Measurements from ENCODE around the gene PVALEF.

The PVALEF gene

DNA sequence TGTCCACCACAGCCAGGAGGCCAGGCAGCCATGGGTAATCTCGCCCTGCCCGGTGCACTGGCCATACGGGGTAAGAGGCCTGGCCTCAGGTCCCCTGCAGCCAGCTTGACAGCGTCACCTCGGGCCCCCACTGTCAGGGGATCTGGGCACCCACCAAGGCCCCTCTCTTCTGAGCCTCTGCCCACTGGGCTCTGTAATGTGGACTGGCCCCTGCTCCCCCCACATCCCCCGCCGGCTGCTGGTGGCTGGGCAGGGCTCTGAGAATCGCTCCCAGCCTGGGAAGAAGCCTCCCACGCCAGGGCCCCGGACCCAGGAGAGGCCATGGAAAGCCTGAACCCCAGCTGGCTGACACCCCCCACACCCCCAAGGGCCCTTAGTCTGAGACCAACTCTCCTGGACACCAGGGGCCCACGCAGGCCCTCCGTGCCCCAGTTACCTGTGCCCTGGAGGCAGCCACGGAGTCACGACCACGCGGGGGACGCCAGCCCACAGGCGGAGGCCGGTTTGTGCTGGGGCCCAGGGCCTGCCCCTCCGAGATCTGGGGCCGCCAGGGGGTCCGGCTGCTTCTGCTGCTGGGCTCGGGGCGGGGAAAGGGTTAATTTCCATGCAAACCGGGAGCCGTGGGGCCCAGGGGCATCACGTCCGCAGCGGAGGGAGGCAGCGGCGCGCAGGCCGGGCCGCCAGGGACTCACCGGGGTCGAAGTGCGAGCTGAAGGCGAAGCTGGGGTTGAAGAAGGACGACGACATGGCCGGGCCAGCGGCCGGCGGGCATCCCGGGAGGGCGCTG is at the start of gene PVALEF:
Gene PVALEF, plus strand, starts transcription at position 262 of the 787 bp plus-strand sequence. CDS start 15,720 bp downstream, outside the sequence.
- Mint-ChIP-seq H3K27me3 (ENCODE audit: low read depth) (peaks cover 11% of the 10 kb centered on the region), H3K4me3 (no peak within 1 kb of the TSS)
- DNase-seq (ENCODE audit: low spot score), result no peak

DNA sequence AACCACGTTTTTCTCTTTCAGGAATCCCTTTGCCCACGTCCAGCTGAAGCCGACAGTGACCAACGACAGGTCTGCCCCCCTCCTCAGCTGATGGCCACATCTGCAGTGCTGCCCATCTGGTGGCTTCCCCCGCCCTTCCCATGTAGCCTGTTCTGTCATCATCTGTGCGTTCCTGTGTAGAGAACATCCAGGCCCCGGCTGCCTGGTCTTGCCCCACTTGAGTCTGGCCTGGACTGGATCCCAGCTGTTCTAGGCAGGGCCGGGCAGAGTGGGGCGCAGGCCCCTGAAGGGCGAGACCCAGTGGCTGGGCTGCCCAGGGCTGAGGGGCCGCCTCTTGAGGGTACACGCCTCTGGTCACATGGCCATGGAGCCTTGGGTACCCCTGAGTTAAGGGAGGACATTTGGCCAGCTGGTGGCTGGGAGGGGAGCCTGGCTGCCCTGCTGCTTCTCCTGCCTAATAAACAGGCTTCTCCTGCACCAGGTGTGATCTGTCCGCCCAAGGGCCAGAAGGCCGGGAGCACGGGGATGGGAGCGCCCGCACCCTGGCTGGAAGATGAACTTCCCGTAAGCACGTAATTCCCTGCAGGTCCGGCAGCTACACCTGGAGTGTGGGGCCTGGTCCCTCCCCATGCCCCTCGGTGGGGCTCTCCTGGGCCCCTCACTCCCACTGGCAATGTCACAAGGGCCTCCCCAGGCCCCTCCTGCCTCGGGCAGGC is 49.4 kb upstream of the PVALEF start:
- no peak overlapping the region for H3K27ac Mint-ChIP-seq
- no peak for DNase-seq (ENCODE audit: low spot score)
- no peaks in the 10 kb centered on the region for H3K9me3 Mint-ChIP-seq
- H3K4me1 Mint-ChIP-seq (ENCODE audit: low read depth), result peaks cover 2% of the 10 kb centered on the region
- no peaks in the 10 kb centered on the region for H3K36me3 Mint-ChIP-seq (ENCODE audit: low read depth)
- H3K4me3 Mint-ChIP-seq, result no peak overlapping the region
- no peaks in the 10 kb centered on the region for H3K27me3 Mint-ChIP-seq (ENCODE audit: low read depth)

More for the DNA sequence above, at the start of gene PVALEF:
- Mint-ChIP-seq H3K4me1 (ENCODE audit: low read depth) (no peaks in the 10 kb centered on the region), H3K9me3 (no peaks in the 10 kb centered on the region), H3K36me3 (ENCODE audit: low read depth) (no peaks in the 10 kb centered on the region), H3K27ac (no peak within 1 kb of the TSS)

DNA sequence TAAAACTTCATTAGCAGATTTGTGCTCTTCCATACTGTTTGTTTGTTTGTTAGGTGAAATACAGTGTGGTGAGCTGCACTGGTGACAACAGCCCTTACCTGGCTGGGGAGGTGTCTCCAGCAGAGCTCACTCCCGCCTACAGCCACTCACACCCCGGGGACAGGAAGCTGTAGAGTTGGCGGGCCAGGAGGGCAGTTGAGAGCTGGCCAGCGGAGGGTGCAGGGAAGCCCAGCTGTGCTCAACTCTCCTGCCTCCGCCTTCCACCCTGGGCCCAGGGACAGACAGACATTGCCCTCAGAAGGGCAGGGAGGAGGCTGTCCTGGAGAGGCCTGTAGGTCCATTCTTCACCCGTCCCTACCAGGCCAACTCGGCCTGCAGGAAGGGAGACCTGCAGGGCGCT is 48.6 kb upstream of the PVALEF start:
- Mint-ChIP-seq H3K27ac (no peak overlapping the region), H3K9me3 (no peaks in the 10 kb centered on the region), H3K27me3 (ENCODE audit: low read depth) (no peaks in the 10 kb centered on the region)

GRCh38 chr17:81117672-81118198 is 47.6 kb upstream of the PVALEF start:
- H3K27me3 Mint-ChIP-seq (ENCODE audit: low read depth), result no peaks in the 10 kb centered on the region
- no peaks in the 10 kb centered on the region for H3K36me3 Mint-ChIP-seq (ENCODE audit: low read depth)
- H3K9me3 Mint-ChIP-seq, result no peaks in the 10 kb centered on the region
- H3K4me3 Mint-ChIP-seq, result no peak overlapping the region
- no peak for DNase-seq (ENCODE audit: low spot score)
- peaks cover 2% of the 10 kb centered on the region for H3K4me1 Mint-ChIP-seq (ENCODE audit: low read depth)
- H3K27ac Mint-ChIP-seq, result no peak overlapping the region

More for the DNA sequence above, 48.6 kb upstream of the PVALEF start:
- H3K4me1 Mint-ChIP-seq (ENCODE audit: low read depth), result peaks cover 2% of the 10 kb centered on the region
- no peaks in the 10 kb centered on the region for H3K36me3 Mint-ChIP-seq (ENCODE audit: low read depth)
- H3K4me3 Mint-ChIP-seq, result no peak overlapping the region
- DNase-seq (ENCODE audit: low spot score), result no peak

DNA sequence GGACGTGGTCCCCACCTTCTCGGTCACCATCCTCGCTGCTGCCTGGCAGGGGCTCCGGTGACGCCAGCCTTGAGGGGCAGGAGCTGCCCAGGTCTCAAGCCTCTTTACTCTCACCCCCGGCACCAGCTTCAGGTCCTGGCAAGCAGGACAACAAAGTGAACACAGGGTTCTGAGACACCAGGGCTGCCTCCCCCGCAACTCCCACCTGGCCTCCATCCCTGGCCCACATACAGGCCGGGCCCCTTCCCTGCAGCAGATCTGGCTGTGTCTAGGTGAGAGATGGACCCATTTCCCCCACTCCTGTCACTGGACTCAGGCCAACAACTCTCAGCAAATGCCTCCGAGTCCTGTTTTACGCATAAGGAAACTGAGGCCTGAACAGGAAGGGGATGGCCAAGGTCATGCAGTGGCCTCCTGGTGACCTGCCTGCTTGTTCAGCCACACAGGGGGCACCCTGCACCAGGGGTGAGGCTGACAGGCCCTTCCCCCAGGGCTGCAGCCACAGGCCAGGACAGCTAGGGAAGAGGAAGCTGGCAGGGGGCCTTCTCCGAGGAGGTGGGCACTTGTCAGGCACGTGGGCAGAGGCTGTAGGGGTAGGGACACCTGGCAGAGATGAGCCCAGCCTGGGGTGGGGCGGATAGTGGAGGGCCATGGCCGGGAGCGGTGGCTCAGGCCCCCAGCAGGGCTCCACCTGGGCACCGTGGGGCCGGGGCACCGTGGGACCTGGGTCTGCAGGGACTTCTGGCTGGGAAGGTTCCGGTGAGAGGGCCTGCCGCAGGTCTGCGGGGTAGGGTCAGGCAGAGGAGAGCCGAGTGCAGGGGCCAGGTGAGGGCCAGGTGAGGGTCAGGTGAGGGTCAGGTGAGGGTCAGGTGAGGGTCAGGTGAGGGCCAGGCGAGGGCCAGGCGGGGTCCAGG is 46.7 kb upstream of the PVALEF start:
- Mint-ChIP-seq H3K4me3 (peak overlapping the region; percentile 63), H3K36me3 (ENCODE audit: low read depth) (no peaks in the 10 kb centered on the region), H3K4me1 (ENCODE audit: low read depth) (peaks cover 2% of the 10 kb centered on the region), H3K9me3 (no peaks in the 10 kb centered on the region), H3K27me3 (ENCODE audit: low read depth) (no peaks in the 10 kb centered on the region), H3K27ac (peak overlapping the region; percentile 60)
- no peak for DNase-seq (ENCODE audit: low spot score)

- H3K9me3 Mint-ChIP-seq, result no peaks in the 10 kb centered on the region
- H3K27ac Mint-ChIP-seq, result peak overlapping the region; percentile 87
- H3K27me3 Mint-ChIP-seq (ENCODE audit: low read depth), result no peaks in the 10 kb centered on the region
- no peaks in the 10 kb centered on the region for H3K36me3 Mint-ChIP-seq (ENCODE audit: low read depth)
- H3K4me3 Mint-ChIP-seq, result peak overlapping the region; percentile 63
- peaks cover 2% of the 10 kb centered on the region for H3K4me1 Mint-ChIP-seq (ENCODE audit: low read depth)
- DNase-seq (ENCODE audit: low spot score), result peak; percentile 88
These were observed 45.8 kb upstream of the PVALEF start for GRCh38 chr17:81119223-81120148.

DNA sequence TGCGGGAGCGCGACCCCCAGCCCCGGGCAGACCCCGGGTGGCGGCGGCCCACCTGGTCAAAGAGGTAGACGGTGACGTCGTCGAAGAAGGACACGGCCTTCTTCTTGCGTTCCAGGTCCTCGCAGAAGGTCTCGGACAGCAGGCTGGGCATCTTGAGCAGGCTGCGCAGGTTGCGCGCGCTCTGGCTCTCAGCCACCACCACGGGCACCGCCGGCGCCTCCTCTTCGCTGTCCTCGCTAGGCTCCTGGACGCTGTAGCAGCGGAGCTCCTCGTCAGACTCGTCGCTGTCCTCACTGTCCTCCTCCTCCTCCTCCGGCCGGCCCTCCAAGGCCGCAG is 45.2 kb upstream of the PVALEF start:
- Mint-ChIP-seq H3K9me3 (no peaks in the 10 kb centered on the region), H3K4me1 (ENCODE audit: low read depth) (peaks cover 2% of the 10 kb centered on the region), H3K27me3 (ENCODE audit: low read depth) (no peaks in the 10 kb centered on the region), H3K36me3 (ENCODE audit: low read depth) (no peaks in the 10 kb centered on the region), H3K27ac (no peak overlapping the region), H3K4me3 (no peak overlapping the region)
- no peak for DNase-seq (ENCODE audit: low spot score)

GRCh38 chr17:81120695-81121621 is 44.3 kb upstream of the PVALEF start:
- H3K4me1 Mint-ChIP-seq (ENCODE audit: low read depth), result peaks cover 2% of the 10 kb centered on the region
- no peaks in the 10 kb centered on the region for H3K27me3 Mint-ChIP-seq (ENCODE audit: low read depth)
- no peaks in the 10 kb centered on the region for H3K9me3 Mint-ChIP-seq
- H3K4me3 Mint-ChIP-seq, result no peak overlapping the region
- no peaks in the 10 kb centered on the region for H3K36me3 Mint-ChIP-seq (ENCODE audit: low read depth)
- H3K27ac Mint-ChIP-seq, result no peak overlapping the region
- DNase-seq (ENCODE audit: low spot score), result no peak

GRCh38 chr17:81121841-81122733 is 43.2 kb upstream of the PVALEF start:
- Mint-ChIP-seq H3K4me1 (ENCODE audit: low read depth) (peaks cover 2% of the 10 kb centered on the region), H3K27me3 (ENCODE audit: low read depth) (no peaks in the 10 kb centered on the region), H3K27ac (no peak overlapping the region), H3K4me3 (no peak overlapping the region), H3K9me3 (no peaks in the 10 kb centered on the region), H3K36me3 (ENCODE audit: low read depth) (no peaks in the 10 kb centered on the region)
- no peak for DNase-seq (ENCODE audit: low spot score)

DNA sequence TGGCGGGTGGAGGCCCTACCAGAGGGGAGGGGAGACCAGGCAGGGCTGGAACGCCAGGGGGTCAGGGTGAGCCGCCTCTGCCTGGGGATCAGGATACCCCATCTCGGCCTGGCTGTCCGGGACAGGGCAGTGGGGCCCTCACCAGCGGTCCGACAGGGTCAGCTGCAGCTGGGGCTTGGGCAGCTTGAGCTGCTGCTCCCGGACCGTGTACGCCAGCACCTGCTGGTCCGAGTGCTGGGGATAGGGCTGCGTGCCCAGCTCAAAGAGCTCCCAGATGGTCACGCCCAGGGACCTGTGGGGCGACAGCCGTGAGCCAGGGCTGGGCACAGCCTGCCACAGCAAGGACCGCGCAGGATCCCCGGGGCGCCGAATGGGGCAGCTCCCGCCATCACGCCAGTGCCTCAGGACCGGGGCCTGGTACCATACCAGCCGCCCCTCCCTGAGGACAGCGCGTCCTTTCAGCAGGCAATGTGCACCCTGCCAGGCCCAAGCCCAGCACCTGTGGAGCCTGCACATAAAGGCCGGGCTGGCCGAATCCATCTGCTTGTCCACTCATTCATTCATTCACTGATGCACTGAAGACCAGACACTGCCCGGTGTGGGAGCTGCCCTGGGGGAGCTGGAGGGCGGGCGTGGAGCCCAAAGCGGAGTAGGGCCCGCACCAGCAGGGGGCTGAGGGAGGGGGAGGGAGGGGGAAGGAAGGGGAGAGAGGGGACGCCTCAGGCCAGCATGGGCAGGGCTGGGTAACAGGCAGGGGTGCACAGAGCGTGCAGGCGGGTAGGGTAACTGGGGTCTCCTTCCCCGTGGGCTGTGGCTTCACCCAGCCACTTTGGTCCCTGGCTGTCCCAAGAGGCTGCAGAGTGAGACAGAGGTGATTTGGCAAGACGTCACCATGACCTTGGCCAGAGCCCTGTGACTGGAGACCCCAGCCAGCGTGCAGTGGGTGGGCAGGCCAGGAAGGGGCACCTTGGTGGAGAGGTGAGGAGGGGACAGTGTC is 42.0 kb upstream of the PVALEF start:
- Mint-ChIP-seq H3K4me1 (ENCODE audit: low read depth) (peaks cover 2% of the 10 kb centered on the region), H3K27ac (no peak overlapping the region), H3K27me3 (ENCODE audit: low read depth) (no peaks in the 10 kb centered on the region), H3K36me3 (ENCODE audit: low read depth) (no peaks in the 10 kb centered on the region), H3K4me3 (no peak overlapping the region), H3K9me3 (no peaks in the 10 kb centered on the region)
- DNase-seq (ENCODE audit: low spot score), result no peak

DNA sequence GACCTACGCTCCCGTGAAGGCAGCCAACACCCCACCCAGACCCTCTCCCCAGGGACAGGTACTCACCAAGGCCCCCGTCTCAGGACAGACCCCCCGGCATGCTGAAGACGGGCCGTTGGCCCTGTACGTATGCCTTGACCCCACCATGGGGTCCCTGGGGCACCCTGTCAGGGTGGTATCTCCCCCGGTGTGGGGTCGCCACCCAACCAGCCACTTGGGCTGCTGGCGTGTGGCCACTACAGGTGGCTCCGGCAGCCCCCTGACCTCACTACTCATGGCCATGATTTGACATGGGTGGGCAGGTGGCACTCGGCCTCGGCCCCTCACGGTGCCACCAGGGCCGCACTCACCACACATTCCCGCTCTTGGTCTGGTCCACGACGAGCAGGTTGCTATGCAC is 40.9 kb upstream of the PVALEF start:
- Mint-ChIP-seq H3K4me1 (ENCODE audit: low read depth) (no peaks in the 10 kb centered on the region), H3K36me3 (ENCODE audit: low read depth) (no peaks in the 10 kb centered on the region), H3K9me3 (no peaks in the 10 kb centered on the region), H3K27me3 (ENCODE audit: low read depth) (no peaks in the 10 kb centered on the region), H3K4me3 (no peak overlapping the region), H3K27ac (no peak overlapping the region)
- DNase-seq (ENCODE audit: low spot score), result no peak

All from T-helper 2 cell treated with Interferon-gamma antibody and Interleukin-4, amounts not matched to agents 5 μg/mL and 100 μg/mL, for 36 hours (primary cell).